Stimulated activated naive CD8-positive, alpha-beta T cell treated with anti-CD3 and anti-CD28 coated beads, Interleukin-15, Interleukin-2, amounts not matched to agents 100 ng/mL and 50 ng/mL, for 24 hours (primary cell): ENCODE data around the gene ZFP90.

Experiments used
- H3K27ac Mint-ChIP-seq: one replicate; pipeline ENCODE4 v1.8.0; 2021; ENCODE audit warnings: mild to moderate bottlenecking, mixed read lengths
- H3K27me3 Mint-ChIP-seq: one replicate; pipeline ENCODE4 v1.8.0; 2021; ENCODE audit warnings: mixed read lengths
- H3K36me3 Mint-ChIP-seq: one replicate; pipeline ENCODE4 v1.8.0; 2021; ENCODE audit warnings: low read depth, mixed read lengths
- H3K4me1 Mint-ChIP-seq: one replicate; pipeline ENCODE4 v1.8.0; 2021; ENCODE audit warnings: low read depth, mixed read lengths
- H3K4me3 Mint-ChIP-seq: one replicate; pipeline ENCODE4 v1.8.0; 2021; ENCODE audit warnings: mild to moderate bottlenecking, mixed read lengths
- H3K9me3 Mint-ChIP-seq: one replicate; pipeline ENCODE4 v1.8.0; 2021; ENCODE audit warnings: mixed read lengths

ZFP90 gene

DNA sequence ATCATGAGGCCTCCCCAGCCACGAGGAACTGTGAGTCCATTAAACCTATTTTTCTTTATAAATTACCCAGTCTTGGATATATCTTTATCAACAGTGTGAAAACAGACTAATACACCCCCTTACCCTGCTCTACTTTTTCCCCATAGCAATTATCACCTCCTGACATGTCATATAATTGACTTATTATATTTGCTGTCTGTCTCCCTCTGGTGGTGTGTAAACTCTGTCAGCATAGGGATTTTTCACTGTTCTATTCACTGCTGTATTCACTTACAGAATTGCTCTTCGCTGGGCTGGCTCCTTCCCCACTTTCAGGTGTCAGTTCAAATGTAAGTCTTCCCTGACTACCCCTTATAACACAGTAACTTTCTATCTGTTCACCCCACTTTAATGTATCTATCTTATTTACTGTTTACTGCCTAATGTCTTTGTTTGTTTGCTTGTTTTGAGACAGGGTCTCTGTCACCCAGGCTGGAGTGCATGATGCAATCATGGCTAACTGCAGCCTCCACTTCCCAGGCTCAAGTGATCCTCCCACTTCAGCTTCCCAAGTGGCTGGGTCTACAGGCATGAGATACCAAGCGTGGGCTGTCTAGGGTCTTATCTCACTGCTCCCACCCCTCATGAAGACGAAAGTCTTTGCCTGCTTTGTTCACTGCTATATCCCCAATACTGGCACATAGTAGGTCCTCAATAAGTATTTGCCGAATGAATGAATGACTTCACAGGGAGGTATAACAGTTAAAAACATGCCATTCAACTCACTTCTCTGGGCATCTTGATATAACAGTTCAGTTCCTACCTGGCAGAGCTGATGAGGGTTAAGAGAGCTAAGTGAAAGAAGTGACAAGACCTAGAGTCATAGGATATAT is 53.6 kb downstream of the ZFP90 start:
- H3K36me3 Mint-ChIP-seq: peaks cover 11% of the 10 kb centered on the region
- peaks cover 3% of the 10 kb centered on the region for H3K27me3 Mint-ChIP-seq
- no peak overlapping the region for H3K4me3 Mint-ChIP-seq
- peaks cover 6% of the 10 kb centered on the region for H3K4me1 Mint-ChIP-seq
- peaks cover 11% of the 10 kb centered on the region for H3K9me3 Mint-ChIP-seq
- no peak overlapping the region for H3K27ac Mint-ChIP-seq

GRCh38 chr16:68596266-68596665 is 57.2 kb downstream of the ZFP90 start:
- peaks cover 11% of the 10 kb centered on the region for H3K9me3 Mint-ChIP-seq
- H3K36me3 Mint-ChIP-seq: peaks cover 7% of the 10 kb centered on the region
- H3K4me1 Mint-ChIP-seq: peaks cover 2% of the 10 kb centered on the region
- peaks cover 2% of the 10 kb centered on the region for H3K27me3 Mint-ChIP-seq
- no peak overlapping the region for H3K27ac Mint-ChIP-seq
- no peak overlapping the region for H3K4me3 Mint-ChIP-seq

DNA sequence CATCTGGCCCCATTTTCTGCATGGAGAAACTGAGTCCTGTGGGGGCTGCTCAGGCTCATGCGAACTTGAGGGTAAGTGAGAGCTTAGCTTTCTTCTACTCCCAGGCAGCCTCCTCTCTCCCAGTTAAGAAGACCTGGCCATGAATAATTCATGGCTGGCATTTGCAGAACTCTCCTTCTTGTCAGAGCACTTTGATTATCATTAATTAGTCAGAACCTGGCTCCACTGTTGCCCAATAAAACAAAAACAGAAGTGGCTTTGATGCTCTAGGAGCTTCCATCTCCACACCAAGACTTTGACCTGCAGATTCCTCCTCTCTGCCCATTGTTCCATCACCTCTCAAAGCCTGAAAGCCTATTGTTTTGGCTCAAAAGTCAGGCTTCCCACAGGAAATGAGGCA is 60.5 kb downstream of the ZFP90 start:
- Mint-ChIP-seq H3K36me3 (no peaks in the 10 kb centered on the region), H3K4me1 (no peaks in the 10 kb centered on the region), H3K27me3 (no peaks in the 10 kb centered on the region), H3K27ac (no peak overlapping the region), H3K9me3 (no peaks in the 10 kb centered on the region), H3K4me3 (no peak overlapping the region)

DNA sequence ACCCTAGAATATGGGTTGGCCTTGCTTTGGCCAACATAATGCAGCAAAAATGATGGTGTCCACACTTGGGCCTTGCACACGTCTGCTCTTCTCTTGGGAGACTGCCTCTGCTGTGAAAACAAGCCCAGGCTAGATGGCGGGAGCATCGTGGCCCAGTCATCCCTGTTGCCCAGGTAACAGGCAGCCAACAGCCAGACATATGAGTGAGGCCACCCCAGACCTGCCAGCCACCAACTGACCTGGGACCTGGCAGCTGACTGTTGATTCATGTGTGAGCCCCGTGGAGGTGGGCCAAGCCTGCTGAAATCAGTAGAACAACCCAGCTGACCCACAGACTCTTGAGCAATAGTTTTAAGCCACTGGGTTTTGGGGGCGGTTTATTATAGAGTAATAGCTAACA is 66.7 kb downstream of the ZFP90 start:
- Mint-ChIP-seq H3K36me3 (no peaks in the 10 kb centered on the region), H3K9me3 (no peaks in the 10 kb centered on the region), H3K27me3 (no peaks in the 10 kb centered on the region), H3K27ac (no peak overlapping the region), H3K4me1 (no peaks in the 10 kb centered on the region), H3K4me3 (no peak overlapping the region)

DNA sequence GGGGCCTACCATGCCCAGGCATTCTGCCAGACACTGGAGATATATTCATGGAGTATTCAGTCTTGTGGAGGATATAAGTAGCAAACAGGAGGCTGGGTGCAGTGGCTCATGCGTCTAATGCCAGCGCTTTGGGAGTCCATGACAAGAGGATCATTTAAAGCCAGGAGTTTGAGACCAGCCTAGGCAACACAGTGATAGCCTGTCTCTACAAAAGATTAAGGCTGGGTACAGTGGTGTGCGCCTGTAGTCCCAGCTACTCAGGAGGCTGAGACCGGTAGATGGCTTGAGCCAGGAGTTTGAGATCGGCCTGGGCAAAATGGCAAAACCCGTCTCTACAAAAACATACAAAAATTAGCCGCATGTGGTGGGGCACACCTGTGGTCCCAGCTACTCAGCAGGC is 68.4 kb downstream of the ZFP90 start:
- Mint-ChIP-seq H3K9me3 (no peaks in the 10 kb centered on the region), H3K27ac (no peak overlapping the region), H3K36me3 (no peaks in the 10 kb centered on the region)

GRCh38 chr16:68608330-68608729 is 69.2 kb downstream of the ZFP90 start:
- Mint-ChIP-seq H3K36me3 (no peaks in the 10 kb centered on the region), H3K27me3 (no peaks in the 10 kb centered on the region), H3K4me3 (no peak overlapping the region), H3K27ac (no peak overlapping the region), H3K4me1 (no peaks in the 10 kb centered on the region), H3K9me3 (no peaks in the 10 kb centered on the region)

More for the DNA sequence above, 68.4 kb downstream of the ZFP90 start:
- no peaks in the 10 kb centered on the region for H3K4me1 Mint-ChIP-seq
- H3K27me3 Mint-ChIP-seq: no peaks in the 10 kb centered on the region
- no peak overlapping the region for H3K4me3 Mint-ChIP-seq

GRCh38 chr16:68612996-68613395 is 73.9 kb downstream of the ZFP90 start:
- Mint-ChIP-seq H3K4me1 (no peaks in the 10 kb centered on the region), H3K4me3 (no peak overlapping the region), H3K9me3 (peaks cover 11% of the 10 kb centered on the region), H3K27me3 (peaks cover 13% of the 10 kb centered on the region), H3K27ac (no peak overlapping the region), H3K36me3 (no peaks in the 10 kb centered on the region)

GRCh38 chr16:68617734-68618133 is 78.6 kb downstream of the ZFP90 start:
- Mint-ChIP-seq H3K4me3 (no peak overlapping the region), H3K27ac (no peak overlapping the region), H3K36me3 (no peaks in the 10 kb centered on the region), H3K4me1 (no peaks in the 10 kb centered on the region), H3K9me3 (peaks cover 11% of the 10 kb centered on the region), H3K27me3 (peaks cover 13% of the 10 kb centered on the region)
